Measurements from ENCODE around the gene SLC3A2.

The SLC3A2 gene

GRCh38 chr11:62911137-62912130 lies 30.7 kb downstream of the SLC3A2 start:
- DNase-seq = no peak

- no peak for DNase-seq
Measured at GRCh38 chr11:62912268-62912667, 31.6 kb downstream of the SLC3A2 start.

GRCh38 chr11:62914416-62914815 lies 33.7 kb downstream of the SLC3A2 start:
- no peak for DNase-seq

- DNase-seq = no peak
Measured at GRCh38 chr11:62917906-62918502, 37.3 kb downstream of the SLC3A2 start.

GRCh38 chr11:62918531-62918930 lies 37.8 kb downstream of the SLC3A2 start:
- no peak for DNase-seq

- no peak for DNase-seq
Measured at GRCh38 chr11:62919476-62919875, 38.8 kb downstream of the SLC3A2 start.

- no peak for DNase-seq
Measured at GRCh38 chr11:62919898-62920640, 39.4 kb downstream of the SLC3A2 start.

GRCh38 chr11:62921201-62921572 lies 40.5 kb downstream of the SLC3A2 start, which contains the start of gene CHRM1:
TSS of gene CHRM1 (minus strand) at chr11:62921363. CDS start at chr11:62911100, 10,263 bp downstream.
- no peak for DNase-seq

GRCh38 chr11:62921573-62922188 lies 41.0 kb downstream of the SLC3A2 start:
- DNase-seq = no peak

- DNase-seq = no peak
Measured at GRCh38 chr11:62922189-62922589, 41.5 kb downstream of the SLC3A2 start.

GRCh38 chr11:62922653-62923431 lies 42.1 kb downstream of the SLC3A2 start:
- DNase-seq = no peak

- DNase-seq = peak; percentile 12 to 18
Measured at GRCh38 chr11:62923601-62924411, 43.1 kb downstream of the SLC3A2 start.

GRCh38 chr11:62925308-62925707 lies 44.6 kb downstream of the SLC3A2 start:
- no peak for DNase-seq

- no peak for DNase-seq
Measured at GRCh38 chr11:62925745-62926679, 45.3 kb downstream of the SLC3A2 start.

- DNase-seq = no peak
Measured at GRCh38 chr11:62926680-62927455, 46.2 kb downstream of the SLC3A2 start.

GRCh38 chr11:62928011-62928410 lies 47.3 kb downstream of the SLC3A2 start:
- DNase-seq = no peak

- no peak for DNase-seq
Measured at GRCh38 chr11:62930157-62930556, 49.5 kb downstream of the SLC3A2 start.

GRCh38 chr11:62930666-62931065 lies 50.0 kb downstream of the SLC3A2 start:
- no peak for DNase-seq
